H1 (cell line): ENCODE measurements around the gene DDX1. TPM values are rescaled to one million over a fixed set of nuclear protein-coding genes. Genes with fewer than 3 reads are reported as not detected.

Source experiments
- CHD2 ChIP-seq: IDR thresholded peaks from 2 replicates; pipeline ENCODE4 v1.6.1; 2012; ENCODE audit warnings: low read length, improper control_type of control experiment
- CHD7 ChIP-seq: fragments of 300-600 bp; sonication (generic); IDR thresholded peaks from 2 replicates; pipeline ENCODE4 v1.7.1; 2012; ENCODE audit warnings: low read length, moderate library complexity, mild to moderate bottlenecking, inconsistent platforms; ENCODE audit not compliant: insufficient replicate concordance
- JUND ChIP-seq: IDR thresholded peaks from 2 replicates; pipeline ENCODE4 v1.6.1; 2011; ENCODE audit warnings: mild to moderate bottlenecking, improper control_type of control experiment, low read length
- RBBP5 ChIP-seq: IDR thresholded peaks from 2 replicates; pipeline ENCODE4 v1.7.1; 2012; ENCODE audit warnings: low read depth, mild to moderate bottlenecking, inconsistent platforms, low read length, moderate library complexity, borderline replicate concordance
- SUZ12 ChIP-seq: fragments of 200-600 bp; sonication (generic); IDR thresholded peaks from 2 replicates; pipeline ENCODE4 v1.6.1; 2012; ENCODE audit warnings: mild to moderate bottlenecking, inconsistent platforms, low read length, moderate library complexity, mixed read lengths
- TBP ChIP-seq: IDR thresholded peaks from 2 replicates; pipeline ENCODE4 v1.6.1; 2011; ENCODE audit warnings: low read depth, low read length, improper control_type of control experiment
- USF2 ChIP-seq: IDR thresholded peaks from 2 replicates; pipeline ENCODE4 v1.6.1; 2011; ENCODE audit warnings: low read length, improper control_type of control experiment
- YY1 ChIP-seq: IDR thresholded peaks from 2 replicates; pipeline ENCODE4 v1.6.1; 2011; ENCODE audit warnings: low read depth, mild to moderate bottlenecking, low read length
- polyA plus RNA-seq, 7 experiments: library from polyadenylated mRNA; depleted of rRNA in 3 of 7; stranded (reverse) in 5 of 7; unstranded in 2 of 7; fragments of >200 nt in 5 of 7; fragments of 200-250 nt in 2 of 7; gene quantifications; 1 replicate in 5 of 7; 2 replicates in 1 of 7; 4 replicates in 1 of 7; pipeline versions ENCODE4 v1.2.1 to v1.2.3, GENCODE V29; 2011 to 2013; ENCODE audit warnings: missing spikeins in 2 of 7, mixed read lengths in 2 of 7
- total RNA-seq: library from RNA; stranded (reverse); fragmentation: NEBNext Ultra II Directional; extraction: Animal tissue kit (Norgen Biotek cat#: 25700); gene quantifications from 2 replicates; pipeline ENCODE4 v1.2.1, GENCODE V29; 2021

The DDX1 gene
- total and polyA plus RNA-seq, 2 of the 8 experiments (the other 6 are each of a cell fraction or from before 2014, with no cell fraction given), result 51.1 to 161 TPM

- TF ChIP-seq CHD7, result no peak
- no peak for TF ChIP-seq SUZ12
- TF ChIP-seq YY1, result no peak
- TF ChIP-seq RBBP5, result no peak
- no peak for TF ChIP-seq CHD2
- no peak for TF ChIP-seq USF2
- no peak for TF ChIP-seq JUND
- TF ChIP-seq TBP, result no peak
- TF ChIP-seq, all 59 proteins: peak for 0
These were observed 24.8 kb upstream of the DDX1 start (continued) for GRCh38 chr2:15566912-15567311.
